Transverse colon (tissue), 4 donors: ENCODE measurements around the gene SLC23A1. TPM values are rescaled to one million over a fixed set of nuclear protein-coding genes. Genes with fewer than 3 reads are reported as not detected.

ENCODE experiments used
- DNase-seq: peaks from one replicate; pipeline ENCODE4 v3.0.0-alpha.2; 2019
- H3K27ac ChIP-seq, 4 donors: fragments of 200-600 bp; sonication (generic); 2 replicates each; pipeline ENCODE4 v1.5.1; 2016 to 2018; ENCODE audit warnings: inconsistent platforms in 4 of 4
- H3K27me3 ChIP-seq: fragments of 200-600 bp; sonication (generic); 2 replicates; pipeline ENCODE4 v1.5.1; 2017; ENCODE audit warnings: inconsistent platforms
- H3K36me3 ChIP-seq, 4 donors: fragments of 200-600 bp; sonication (generic); 2 replicates each; pipeline ENCODE4 v1.5.1; 2017 to 2019; ENCODE audit warnings: inconsistent platforms in 4 of 4
- H3K4me1 ChIP-seq, 4 donors: fragments of 200-600 bp; sonication (generic); 2 replicates each; pipeline ENCODE4 v1.5.1; 2017 to 2020; ENCODE audit warnings: inconsistent platforms in 4 of 4
- H3K4me3 ChIP-seq, 4 donors: fragments of 200-600 bp; sonication (generic); 1 replicate in 1 of 4; 2 replicates in 3 of 4; pipeline versions ENCODE4 v1.5.1 to v1.6.1; 2017 to 2019; ENCODE audit warnings: inconsistent platforms in 4 of 4
- H3K9me3 ChIP-seq, 2 donors: fragments of 200-600 bp; sonication (generic); 2 replicates each; pipeline ENCODE4 v1.5.1; 2017 to 2019; ENCODE audit warnings: inconsistent platforms in 2 of 2
- EP300 ChIP-seq: sonication (generic); formaldehyde crosslinking; IDR thresholded peaks from one replicate; pipeline ENCODE4 v1.6.1; 2017; ENCODE audit warnings: antibody characterized with exemption, low read depth
- POLR2A ChIP-seq: fragments of 450-650 bp; IDR thresholded peaks from one replicate; pipeline ENCODE4 v1.6.1; 2016; ENCODE audit warnings: antibody characterized with exemption, mild to moderate bottlenecking, moderate library complexity
- POLR2AphosphoS5 ChIP-seq, 3 donors: sonication (generic); formaldehyde crosslinking; IDR thresholded peaks; one replicate each; pipeline ENCODE4 v1.6.1; 2016; ENCODE audit warnings: antibody characterized with exemption in 3 of 3
- WGBS, 2 donors: methylation state at CpG; one replicate each; pipeline ENCODE4 v1.1.5; 2018; ENCODE audit warnings: low coverage in 1 of 2; 5-methylcytosine and 5-hydroxymethylcytosine counted together
- in situ Hi-C, 4 donors: fragments of 200-750 bp; cut with MboI; loops; one replicate each; pipeline versions ENCODE4 v1.15.0 to v1.15.1; 2017; ENCODE audit warnings: low sequenced_read_pairs in 3 of 4, low pct_ligation_motif_present in 1 of 4, low pct_unique_long_range_greater_than_20kb in 1 of 4
- intact Hi-C: fragments of 100-400 bp; cut with DNase I; formaldehyde crosslinking; loops from one replicate; pipeline ENCODE4 v1.15.1; 2023; ENCODE audit warnings: low total_unique reads
- total RNA-seq, 4 donors: library from RNA; depleted of rRNA; stranded (reverse); fragments of >200 nt; gene quantifications; one replicate each; pipeline ENCODE4 v1.1.0, GENCODE V29; 2016
- TF ChIP-seq, protein P1 (sequence below), 5 experiments: fragments of 200-600 bp in 3 of 5; fragments of 450-650 bp in 2 of 5; sonication (generic) in 3 of 5; IDR thresholded peaks; 1 replicate in 2 of 5; 2 replicates in 3 of 5; pipeline ENCODE4 v1.5.1; 2016 to 2017; ENCODE audit warnings: antibody characterized with exemption in 5 of 5, inconsistent platforms in 3 of 5, mild to moderate bottlenecking in 2 of 5, moderate library complexity in 1 of 5

Gene SLC23A1
- total RNA-seq, 4 donors from 2014 or later, result 0.80 to 9.5 (median 7.4) TPM; not detected in 1

GRCh38 chr5:139417214-139417613 lies 34.1 kb upstream of the SLC23A1 start:
- in situ Hi-C loops, result no loop called here
- 36 to 49% methylated on average over 2 to 4 of the region's 4 CpGs for WGBS, 2 donors
- Histone ChIP-seq H3K9me3 (no peaks in the 10 kb centered on the region), H3K36me3 (no peaks in the 10 kb centered on the region), H3K27ac (peak overlapping the region; percentile 4 to 74 (median 59)), H3K27me3 (no peaks in the 10 kb centered on the region), H3K4me1 (peaks cover 35 to 58% (median 39%) of the 10 kb centered on the region in 4 donors), H3K4me3 (no peak overlapping the region)
- intact Hi-C loops, result no loop called here
- no peak for DNase-seq
- TF ChIP-seq POLR2AphosphoS5 (IDR thresholded peaks at IDR 0.05), result peak in 2 of 3 donors; percentile 6 to 18
- TF ChIP-seq, protein P1, sequence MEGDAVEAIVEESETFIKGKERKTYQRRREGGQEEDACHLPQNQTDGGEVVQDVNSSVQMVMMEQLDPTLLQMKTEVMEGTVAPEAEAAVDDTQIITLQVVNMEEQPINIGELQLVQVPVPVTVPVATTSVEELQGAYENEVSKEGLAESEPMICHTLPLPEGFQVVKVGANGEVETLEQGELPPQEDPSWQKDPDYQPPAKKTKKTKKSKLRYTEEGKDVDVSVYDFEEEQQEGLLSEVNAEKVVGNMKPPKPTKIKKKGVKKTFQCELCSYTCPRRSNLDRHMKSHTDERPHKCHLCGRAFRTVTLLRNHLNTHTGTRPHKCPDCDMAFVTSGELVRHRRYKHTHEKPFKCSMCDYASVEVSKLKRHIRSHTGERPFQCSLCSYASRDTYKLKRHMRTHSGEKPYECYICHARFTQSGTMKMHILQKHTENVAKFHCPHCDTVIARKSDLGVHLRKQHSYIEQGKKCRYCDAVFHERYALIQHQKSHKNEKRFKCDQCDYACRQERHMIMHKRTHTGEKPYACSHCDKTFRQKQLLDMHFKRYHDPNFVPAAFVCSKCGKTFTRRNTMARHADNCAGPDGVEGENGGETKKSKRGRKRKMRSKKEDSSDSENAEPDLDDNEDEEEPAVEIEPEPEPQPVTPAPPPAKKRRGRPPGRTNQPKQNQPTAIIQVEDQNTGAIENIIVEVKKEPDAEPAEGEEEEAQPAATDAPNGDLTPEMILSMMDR (IDR thresholded peaks at IDR 0.05), result no peak

GRCh38 chr5:139416651-139417050 lies 33.6 kb upstream of the SLC23A1 start:
- in situ Hi-C loops, result no loop called here
- H3K4me3 ChIP-seq, result no peak overlapping the region
- H3K27ac ChIP-seq, result peak overlapping the region; percentile 27 to 74 (median 59)
- no peaks in the 10 kb centered on the region for H3K36me3 ChIP-seq
- TF ChIP-seq EP300 (no peak), POLR2A (peak; percentile 71), POLR2AphosphoS5 (IDR thresholded peaks at IDR 0.05) (peak in 2 of 3 donors; percentile 69 to 88)
- TF ChIP-seq, protein P1 (IDR thresholded peaks at IDR 0.05), result no peak
- intact Hi-C loops, result no loop called here
- H3K9me3 ChIP-seq, result no peaks in the 10 kb centered on the region
- DNase-seq, result peak; percentile 73
- peaks cover 35 to 58% (median 39%) of the 10 kb centered on the region in 4 donors for H3K4me1 ChIP-seq
- no peaks in the 10 kb centered on the region for H3K27me3 ChIP-seq
- WGBS, 2 donors, result 68% methylated on average over 9 of the region's 9 CpGs; no CpG with 5 or more reads in 1 of the 2 donors

DNA sequence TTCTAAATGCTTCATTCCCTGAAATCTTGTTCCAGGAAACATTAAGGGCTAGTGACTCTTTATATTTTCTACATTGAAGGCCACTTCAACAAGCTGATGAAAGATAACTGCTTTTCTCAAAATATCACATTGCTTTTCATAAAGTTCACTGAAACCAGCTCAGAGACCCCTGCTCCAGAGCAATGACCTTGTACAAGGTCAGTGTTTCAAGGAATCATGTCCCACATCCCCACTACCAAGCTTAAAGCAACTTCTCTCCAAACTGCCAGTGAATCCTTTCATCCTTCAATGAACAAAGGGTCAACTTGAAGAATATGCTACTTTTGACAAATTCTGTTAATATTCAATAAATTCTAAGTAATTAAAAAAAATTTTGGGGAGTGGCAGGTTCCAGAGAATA lies 32.8 kb upstream of the SLC23A1 start:
- peak overlapping the region; percentile 9 to 74 (median 59) for H3K27ac ChIP-seq
- DNase-seq, result no peak
- H3K9me3 ChIP-seq, result no peaks in the 10 kb centered on the region
- H3K36me3 ChIP-seq, result no peaks in the 10 kb centered on the region
- H3K4me1 ChIP-seq, result peaks cover 35 to 59% (median 39%) of the 10 kb centered on the region in 4 donors
- in situ Hi-C loops (no loop called here), intact Hi-C loops (no loop called here)
- H3K27me3 ChIP-seq, result no peaks in the 10 kb centered on the region
- no peak overlapping the region for H3K4me3 ChIP-seq
- no peak for TF ChIP-seq POLR2AphosphoS5 (IDR thresholded peaks at IDR 0.05)
- TF ChIP-seq EP300, result no peak
- TF ChIP-seq, protein P1 (IDR thresholded peaks at IDR 0.05), result no peak
- TF ChIP-seq POLR2A, result no peak

GRCh38 chr5:139415221-139415861 lies 32.2 kb upstream of the SLC23A1 start:
- H3K27me3 ChIP-seq, result no peaks in the 10 kb centered on the region
- no peak for DNase-seq
- TF ChIP-seq POLR2A (no peak), POLR2AphosphoS5 (IDR thresholded peaks at IDR 0.05) (peak in 1 of 3 donors; percentile 29)
- in situ Hi-C loops, result no loop called here
- peaks cover 37 to 64% (median 42%) of the 10 kb centered on the region in 4 donors for H3K4me1 ChIP-seq
- no peaks in the 10 kb centered on the region for H3K9me3 ChIP-seq
- peak overlapping the region; percentile 9 to 74 (median 59) for H3K27ac ChIP-seq
- intact Hi-C loops, result no loop called here
- no peaks in the 10 kb centered on the region for H3K36me3 ChIP-seq
- H3K4me3 ChIP-seq, result no peak overlapping the region
- WGBS, 2 donors, result 70 to 74% methylated on average over 3 to 8 of the region's 8 CpGs
